B cell (primary cell): ENCODE results near the gene FFAR4.

Source experiments
- EZH2 ChIP-seq: IDR thresholded peaks from 2 replicates; pipeline ENCODE4 v1.6.1; 2012; ENCODE audit warnings: borderline replicate concordance, low read depth, mild to moderate bottlenecking, moderate library complexity, low read length; ENCODE audit not compliant: insufficient read depth, poor library complexity, severe bottlenecking
- TF ChIP-seq, protein P1 (sequence below): fragments of 200-600 bp; IDR thresholded peaks from one replicate; pipeline ENCODE4 v1.8.0; 2022; ENCODE audit warnings: antibody characterized with exemption, mild to moderate bottlenecking

DNA sequence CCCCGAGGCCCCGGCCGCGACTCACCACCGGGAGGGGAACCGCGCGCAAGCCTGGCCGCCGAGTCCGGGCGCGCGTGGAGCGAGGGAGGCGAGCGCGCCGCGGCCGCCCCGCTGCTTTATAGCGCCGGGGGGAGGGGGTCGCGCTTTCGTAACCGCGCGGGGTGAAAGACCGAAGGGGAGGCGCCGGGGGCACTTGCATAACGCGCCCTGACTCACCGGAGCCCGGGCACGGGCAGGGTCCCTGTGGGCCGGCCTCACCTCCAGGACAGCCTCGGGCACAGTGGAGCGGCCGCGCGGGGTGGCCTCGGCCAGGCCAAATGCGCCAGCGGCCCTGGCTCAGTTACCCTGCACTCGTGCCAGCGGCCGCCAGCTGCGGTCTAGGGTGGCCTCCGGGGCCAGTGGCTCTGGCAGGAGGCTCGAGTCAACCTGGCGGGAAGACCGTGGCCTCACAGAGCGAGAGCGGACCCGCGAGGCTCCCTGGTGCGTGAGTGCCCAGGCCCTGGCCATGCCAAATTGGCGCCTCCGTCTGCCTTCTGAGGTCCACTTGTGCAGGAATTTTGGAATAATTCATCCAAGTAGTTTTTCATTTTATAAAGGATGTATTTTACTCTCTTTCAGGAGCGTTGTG lies 34.8 kb downstream of the FFAR4 start, which contains the start of gene RBP4:
- TF ChIP-seq, protein P1, sequence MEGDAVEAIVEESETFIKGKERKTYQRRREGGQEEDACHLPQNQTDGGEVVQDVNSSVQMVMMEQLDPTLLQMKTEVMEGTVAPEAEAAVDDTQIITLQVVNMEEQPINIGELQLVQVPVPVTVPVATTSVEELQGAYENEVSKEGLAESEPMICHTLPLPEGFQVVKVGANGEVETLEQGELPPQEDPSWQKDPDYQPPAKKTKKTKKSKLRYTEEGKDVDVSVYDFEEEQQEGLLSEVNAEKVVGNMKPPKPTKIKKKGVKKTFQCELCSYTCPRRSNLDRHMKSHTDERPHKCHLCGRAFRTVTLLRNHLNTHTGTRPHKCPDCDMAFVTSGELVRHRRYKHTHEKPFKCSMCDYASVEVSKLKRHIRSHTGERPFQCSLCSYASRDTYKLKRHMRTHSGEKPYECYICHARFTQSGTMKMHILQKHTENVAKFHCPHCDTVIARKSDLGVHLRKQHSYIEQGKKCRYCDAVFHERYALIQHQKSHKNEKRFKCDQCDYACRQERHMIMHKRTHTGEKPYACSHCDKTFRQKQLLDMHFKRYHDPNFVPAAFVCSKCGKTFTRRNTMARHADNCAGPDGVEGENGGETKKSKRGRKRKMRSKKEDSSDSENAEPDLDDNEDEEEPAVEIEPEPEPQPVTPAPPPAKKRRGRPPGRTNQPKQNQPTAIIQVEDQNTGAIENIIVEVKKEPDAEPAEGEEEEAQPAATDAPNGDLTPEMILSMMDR, result no peak
- no peak for TF ChIP-seq EZH2
